NT2/D1 (cell line): ENCODE results near the gene PLXNA4.

Experiments used
- SUZ12 ChIP-seq: IDR thresholded peaks from 2 replicates; pipeline ENCODE4 v1.6.1; 2011; ENCODE audit not compliant: insufficient read length, insufficient read depth; ENCODE audit errors: extremely low read depth
- YY1 ChIP-seq: IDR thresholded peaks from 2 replicates; pipeline ENCODE4 v1.6.1; 2011; ENCODE audit not compliant: insufficient read length, insufficient read depth
- ZNF274 ChIP-seq: IDR thresholded peaks from 2 replicates; pipeline ENCODE4 v1.6.1; 2011; ENCODE audit warnings: mild to moderate bottlenecking, low read depth, low read length

DNA sequence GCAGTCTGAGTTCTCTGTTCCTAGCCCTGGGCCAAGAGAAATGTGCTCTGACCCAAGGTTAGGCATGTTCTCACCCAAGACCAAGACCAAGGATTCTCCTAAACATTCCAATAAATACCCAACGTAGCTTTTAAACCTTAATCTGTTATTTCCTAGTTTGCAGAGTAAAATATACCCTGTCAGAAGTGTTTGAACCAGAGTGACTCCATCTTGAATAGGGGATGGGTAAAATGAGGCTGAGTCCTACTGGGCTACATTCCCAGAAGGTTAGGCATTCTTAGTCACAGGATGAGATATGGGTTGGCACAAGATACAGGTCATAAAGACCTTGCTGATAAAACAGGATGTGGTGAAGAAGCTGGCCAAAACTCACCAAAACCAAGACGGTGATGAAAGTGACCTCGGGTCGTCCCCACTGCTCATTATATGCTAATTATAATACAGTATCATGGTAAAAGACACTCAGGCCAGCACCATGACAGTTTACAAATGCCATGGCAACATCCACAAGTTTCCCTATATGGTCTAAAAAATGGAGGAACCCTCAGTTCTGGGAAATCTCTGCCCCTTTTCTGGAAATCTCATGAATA is 27.7 kb downstream of the PLXNA4 start:
- no peak for TF ChIP-seq YY1
- TF ChIP-seq SUZ12 = no peak
- TF ChIP-seq ZNF274 = no peak
